H1 (cell line): Measurements from ENCODE around the gene LSM3. TPM values are rescaled to one million over a fixed set of nuclear protein-coding genes. Genes with fewer than 3 reads are reported as not detected.

Source experiments
- CBX8 ChIP-seq: fragments of 300-800, 300-1000 bp; sonication (generic); IDR thresholded peaks from 2 replicates; pipeline ENCODE4 v1.7.1; 2016; ENCODE audit warnings: low read depth, low read length, borderline replicate concordance
- CHD1 ChIP-seq: IDR thresholded peaks from 2 replicates; pipeline ENCODE4 v1.6.1; 2012; ENCODE audit warnings: low read depth, low read length, improper control_type of control experiment
- CHD7 ChIP-seq: fragments of 300-600 bp; sonication (generic); IDR thresholded peaks from 2 replicates; pipeline ENCODE4 v1.7.1; 2012; ENCODE audit warnings: low read length, moderate library complexity, mild to moderate bottlenecking, inconsistent platforms; ENCODE audit not compliant: insufficient replicate concordance
- RNF2 ChIP-seq: fragments of 200-900, 300-1000 bp; sonication (generic); IDR thresholded peaks from 2 replicates; pipeline ENCODE4 v1.7.1; 2016; ENCODE audit warnings: borderline replicate concordance, low read depth, mild to moderate bottlenecking, antibody characterized with exemption, low read length; ENCODE audit not compliant: poor library complexity, severe bottlenecking; ENCODE audit errors: missing control alignments
- polyA plus RNA-seq, 7 experiments: library from polyadenylated mRNA; depleted of rRNA in 3 of 7; stranded (reverse) in 5 of 7; unstranded in 2 of 7; fragments of >200 nt in 5 of 7; fragments of 200-250 nt in 2 of 7; gene quantifications; 1 replicate in 5 of 7; 2 replicates in 1 of 7; 4 replicates in 1 of 7; pipeline versions ENCODE4 v1.2.1 to v1.2.3, GENCODE V29; 2011 to 2013; ENCODE audit warnings: missing spikeins in 2 of 7, mixed read lengths in 2 of 7
- total RNA-seq: library from RNA; stranded (reverse); fragmentation: NEBNext Ultra II Directional; extraction: Animal tissue kit (Norgen Biotek cat#: 25700); gene quantifications from 2 replicates; pipeline ENCODE4 v1.2.1, GENCODE V29; 2021

The LSM3 gene
- total and polyA plus RNA-seq, 2 of the 8 experiments (the other 6 are each of a cell fraction or from before 2014, with no cell fraction given): 7.1 to 25.4 TPM

GRCh38 chr3:14161282-14161681 is 17.3 kb upstream of the LSM3 start (continued):
- no peak for TF ChIP-seq CHD7
- TF ChIP-seq CHD1: no peak
- no peak for TF ChIP-seq RNF2
- TF ChIP-seq CBX8: no peak
